ENCODE results near the gene PPP2R5B. TPM values are rescaled to one million over a fixed set of nuclear protein-coding genes. Genes with fewer than 3 reads are reported as not detected.

The PPP2R5B gene
- total and polyA plus RNA-seq, 9 of the 15 experiments (the other 6 are each of a cell fraction or from before 2014, with no cell fraction given) = 0.10 to 7.8 (median 3.3) TPM

GRCh38 chr11:64916775-64917662 lies 7.5 kb upstream of the PPP2R5B start, which contains the start of gene ATG2A (continued):
- no peak for TF ChIP-seq SMARCE1 (IDR thresholded peaks at IDR 0.05)
- TF ChIP-seq, protein P1, sequence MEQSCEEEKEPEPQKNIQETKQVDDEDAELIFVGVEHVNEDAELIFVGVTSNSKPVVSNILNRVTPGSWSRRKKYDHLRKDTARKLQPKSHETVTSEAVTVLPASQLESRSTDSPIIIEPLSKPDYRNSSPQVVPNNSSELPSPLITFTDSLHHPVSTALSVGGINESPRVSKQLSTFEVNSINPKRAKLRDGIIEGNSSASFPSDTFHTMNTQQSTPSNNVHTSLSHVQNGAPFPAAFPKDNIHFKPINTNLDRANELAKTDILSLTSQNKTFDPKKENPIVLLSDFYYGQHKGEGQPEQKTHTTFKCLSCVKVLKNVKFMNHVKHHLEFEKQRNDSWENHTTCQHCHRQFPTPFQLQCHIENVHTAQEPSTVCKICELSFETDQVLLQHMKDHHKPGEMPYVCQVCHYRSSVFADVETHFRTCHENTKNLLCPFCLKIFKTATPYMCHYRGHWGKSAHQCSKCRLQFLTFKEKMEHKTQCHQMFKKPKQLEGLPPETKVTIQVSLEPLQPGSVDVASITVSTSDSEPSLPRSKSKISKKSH (CRISPR knock-in tag; IDR thresholded peaks at IDR 0.05) = no peak
- no peak for TF ChIP-seq EHMT2 (IDR thresholded peaks at IDR 0.05)
- peak; percentile 59 for TF ChIP-seq CEBPG (CRISPR knock-in tag; IDR thresholded peaks at IDR 0.05)
- TF ChIP-seq CEBPG (tag; conservative IDR thresholded peaks at IDR 0.05 in 1 of 2, IDR thresholded peaks at IDR 0.05 in 1 of 2) = no peak; a peak in 3 of 4 replicates
- no peak for TF ChIP-seq MEF2A (IDR thresholded peaks at IDR 0.05; ENCODE audit: control insufficient read depth, low read depth, low read length)
- peak in 2 of 3 experiments; percentile 67 to 71 for TF ChIP-seq YY1 (IDR thresholded peaks at IDR 0.05; ENCODE audit: borderline replicate concordance in 1 of 3, control insufficient read depth in 1 of 3, extremely low read depth in 1 of 3, insufficient read depth in 3 of 3, insufficient read length in 1 of 3, insufficient replicate concordance in 2 of 3, low read depth in 1 of 3, low read length in 2 of 3)
- no peak for TF ChIP-seq BACH1 (tag; IDR thresholded peaks at IDR 0.05)
- TF ChIP-seq TAF9B (IDR thresholded peaks at IDR 0.05; ENCODE audit: partially characterized antibody) = no peak
- no peak for TF ChIP-seq CTBP1 (IDR thresholded peaks at IDR 0.05; ENCODE audit: borderline replicate concordance)
- TF ChIP-seq POLR2G (IDR thresholded peaks at IDR 0.05; ENCODE audit: low read depth, low read length) = peak; percentile 93
- TF ChIP-seq NBN (IDR thresholded peaks at IDR 0.05; ENCODE audit: low read depth) = no peak
- no peak for TF ChIP-seq HNRNPH1 (optimal IDR thresholded peaks at IDR 0.05; ENCODE audit: low read depth, low read length)
- peak; percentile 80; the same call in 1 of the 2 replicates for TF ChIP-seq E2F1 (CRISPR knock-in tag; IDR thresholded peaks at IDR 0.05)
- TF ChIP-seq RERE (CRISPR knock-in tag; IDR thresholded peaks at IDR 0.05; ENCODE audit: borderline replicate concordance) = no peak
- TF ChIP-seq, protein P2, sequence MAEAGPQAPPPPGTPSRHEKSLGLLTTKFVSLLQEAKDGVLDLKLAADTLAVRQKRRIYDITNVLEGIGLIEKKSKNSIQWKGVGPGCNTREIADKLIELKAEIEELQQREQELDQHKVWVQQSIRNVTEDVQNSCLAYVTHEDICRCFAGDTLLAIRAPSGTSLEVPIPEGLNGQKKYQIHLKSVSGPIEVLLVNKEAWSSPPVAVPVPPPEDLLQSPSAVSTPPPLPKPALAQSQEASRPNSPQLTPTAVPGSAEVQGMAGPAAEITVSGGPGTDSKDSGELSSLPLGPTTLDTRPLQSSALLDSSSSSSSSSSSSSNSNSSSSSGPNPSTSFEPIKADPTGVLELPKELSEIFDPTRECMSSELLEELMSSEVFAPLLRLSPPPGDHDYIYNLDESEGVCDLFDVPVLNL (CRISPR knock-in tag; IDR thresholded peaks at IDR 0.05; ENCODE audit: low read depth) = peak; percentile 61; the same call in 1 of the 2 replicates
